Stimulated activated naive CD8-positive, alpha-beta T cell treated with anti-CD3 and anti-CD28 coated beads, Interleukin-15, Interleukin-2, amounts not matched to agents 100 ng/mL and 50 ng/mL, for 24 hours (primary cell): ENCODE results near the gene ASIP.
"Not testable (repeated sequence)": the region's sequence is repeated elsewhere in the genome, so short reads cannot be mapped to it uniquely, and the experiment has no call there.

Source experiments
- H3K27ac Mint-ChIP-seq: one replicate; pipeline ENCODE4 v1.8.0; 2021; ENCODE audit warnings: mild to moderate bottlenecking, mixed read lengths
- H3K27me3 Mint-ChIP-seq: one replicate; pipeline ENCODE4 v1.8.0; 2021; ENCODE audit warnings: mixed read lengths
- H3K36me3 Mint-ChIP-seq: one replicate; pipeline ENCODE4 v1.8.0; 2021; ENCODE audit warnings: low read depth, mixed read lengths
- H3K4me1 Mint-ChIP-seq: one replicate; pipeline ENCODE4 v1.8.0; 2021; ENCODE audit warnings: low read depth, mixed read lengths
- H3K4me3 Mint-ChIP-seq: one replicate; pipeline ENCODE4 v1.8.0; 2021; ENCODE audit warnings: mild to moderate bottlenecking, mixed read lengths
- H3K9me3 Mint-ChIP-seq: one replicate; pipeline ENCODE4 v1.8.0; 2021; ENCODE audit warnings: mixed read lengths

The ASIP gene

DNA sequence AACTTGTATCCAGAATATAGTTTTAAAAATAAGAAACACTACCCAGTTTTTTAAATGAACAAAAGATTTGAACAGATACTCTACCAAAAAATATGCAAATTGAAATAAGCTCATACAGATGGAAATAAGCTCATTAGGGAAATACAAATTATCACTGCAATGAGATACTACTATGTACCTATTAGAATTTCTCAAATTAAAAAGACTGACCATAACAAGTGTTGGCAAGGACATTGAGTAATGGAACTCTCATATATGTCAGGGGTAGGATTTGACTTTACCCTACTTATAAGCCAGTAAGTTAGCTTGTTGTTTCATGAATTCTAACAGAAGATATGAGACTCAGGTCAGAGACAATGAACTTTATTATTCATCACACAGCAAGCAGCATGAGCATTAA, 9.6 kb upstream of the ASIP start:
- H3K36me3 Mint-ChIP-seq, result no peaks in the 10 kb centered on the region

GRCh38 chr20:34232494-34233087, 8.6 kb upstream of the ASIP start:
- peaks cover 5% of the 10 kb centered on the region for H3K9me3 Mint-ChIP-seq
- no peaks in the 10 kb centered on the region for H3K36me3 Mint-ChIP-seq
- peaks cover 3% of the 10 kb centered on the region for H3K27me3 Mint-ChIP-seq
- H3K4me3 Mint-ChIP-seq, result no peak overlapping the region
- H3K27ac Mint-ChIP-seq, result no peak overlapping the region
- H3K4me1 Mint-ChIP-seq, result no peaks in the 10 kb centered on the region

More for the DNA sequence above, 9.6 kb upstream of the ASIP start:
- Mint-ChIP-seq H3K27ac (no peak overlapping the region), H3K4me1 (no peaks in the 10 kb centered on the region), H3K9me3 (no peaks in the 10 kb centered on the region), H3K27me3 (peaks cover 3% of the 10 kb centered on the region), H3K4me3 (no peak overlapping the region)

GRCh38 chr20:34233687-34234086, 7.5 kb upstream of the ASIP start:
- Mint-ChIP-seq H3K27me3 (peaks cover 3% of the 10 kb centered on the region), H3K9me3 (peaks cover 14% of the 10 kb centered on the region), H3K36me3 (peaks cover 6% of the 10 kb centered on the region), H3K27ac (no peak overlapping the region), H3K4me3 (no peak overlapping the region), H3K4me1 (no peaks in the 10 kb centered on the region)

GRCh38 chr20:34235875-34236274, 5.3 kb upstream of the ASIP start:
- H3K27me3 Mint-ChIP-seq, result peaks cover 3% of the 10 kb centered on the region
- peaks cover 5% of the 10 kb centered on the region for H3K4me1 Mint-ChIP-seq
- peaks cover 14% of the 10 kb centered on the region for H3K9me3 Mint-ChIP-seq
- H3K36me3 Mint-ChIP-seq, result peaks cover 6% of the 10 kb centered on the region
- H3K4me3 Mint-ChIP-seq, result no peak overlapping the region
- H3K27ac Mint-ChIP-seq, result no peak overlapping the region

DNA sequence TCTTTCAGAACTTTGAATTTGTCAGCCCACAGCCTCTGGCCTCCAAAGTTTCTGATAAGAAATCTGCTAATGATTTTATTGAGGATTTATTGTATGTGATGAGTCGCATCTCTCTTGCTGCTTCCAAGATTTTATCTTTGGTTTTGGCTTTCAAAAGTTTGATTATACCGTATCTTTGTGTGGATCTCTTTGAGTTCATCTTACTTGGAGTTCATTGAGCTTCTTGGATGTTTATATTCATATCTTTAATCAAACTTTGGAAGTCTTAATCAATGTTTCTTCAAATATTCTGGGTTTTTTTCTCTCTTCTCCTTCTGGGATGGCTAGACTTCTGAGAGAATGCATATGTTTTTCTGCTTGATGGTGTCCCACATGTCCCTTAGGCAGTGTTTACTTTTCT, 3.3 kb upstream of the ASIP start:
- H3K27ac Mint-ChIP-seq, result no peak overlapping the region
- H3K9me3 Mint-ChIP-seq, result peaks cover 14% of the 10 kb centered on the region
- H3K4me3 Mint-ChIP-seq, result no peak overlapping the region
- H3K4me1 Mint-ChIP-seq, result peaks cover 15% of the 10 kb centered on the region
- peaks cover 6% of the 10 kb centered on the region for H3K36me3 Mint-ChIP-seq
- H3K27me3 Mint-ChIP-seq, result peaks cover 3% of the 10 kb centered on the region

- Mint-ChIP-seq H3K27me3 (no peaks in the 10 kb centered on the region), H3K36me3 (peaks cover 6% of the 10 kb centered on the region), H3K9me3 (peaks cover 14% of the 10 kb centered on the region), H3K27ac (no peak overlapping the region), H3K4me3 (no peak overlapping the region), H3K4me1 (peaks cover 15% of the 10 kb centered on the region)
These were observed 1.1 kb upstream of the ASIP start for GRCh38 chr20:34240121-34240520.

GRCh38 chr20:34242015-34242414, 792 bp downstream of the ASIP start:
- H3K27ac Mint-ChIP-seq, H3K27me3 Mint-ChIP-seq, H3K4me3 Mint-ChIP-seq, H3K36me3 Mint-ChIP-seq: not testable (repeated sequence)
- Mint-ChIP-seq H3K4me1 (peaks cover 15% of the 10 kb centered on the region), H3K9me3 (peaks cover 14% of the 10 kb centered on the region)

GRCh38 chr20:34242879-34243278, 1.7 kb downstream of the ASIP start:
- peaks cover 6% of the 10 kb centered on the region for H3K36me3 Mint-ChIP-seq
- peaks cover 6% of the 10 kb centered on the region for H3K9me3 Mint-ChIP-seq
- no peak overlapping the region for H3K4me3 Mint-ChIP-seq
- H3K27ac Mint-ChIP-seq, result no peak overlapping the region
- H3K27me3 Mint-ChIP-seq, result no peaks in the 10 kb centered on the region
- H3K4me1 Mint-ChIP-seq, result peaks cover 18% of the 10 kb centered on the region

- no peaks in the 10 kb centered on the region for H3K27me3 Mint-ChIP-seq
- no peak overlapping the region for H3K27ac Mint-ChIP-seq
- peaks cover 1% of the 10 kb centered on the region for H3K9me3 Mint-ChIP-seq
- H3K36me3 Mint-ChIP-seq, result peaks cover 1% of the 10 kb centered on the region
- peaks cover 18% of the 10 kb centered on the region for H3K4me1 Mint-ChIP-seq
- no peak overlapping the region for H3K4me3 Mint-ChIP-seq
These were observed 2.2 kb downstream of the ASIP start for GRCh38 chr20:34243377-34243776.

DNA sequence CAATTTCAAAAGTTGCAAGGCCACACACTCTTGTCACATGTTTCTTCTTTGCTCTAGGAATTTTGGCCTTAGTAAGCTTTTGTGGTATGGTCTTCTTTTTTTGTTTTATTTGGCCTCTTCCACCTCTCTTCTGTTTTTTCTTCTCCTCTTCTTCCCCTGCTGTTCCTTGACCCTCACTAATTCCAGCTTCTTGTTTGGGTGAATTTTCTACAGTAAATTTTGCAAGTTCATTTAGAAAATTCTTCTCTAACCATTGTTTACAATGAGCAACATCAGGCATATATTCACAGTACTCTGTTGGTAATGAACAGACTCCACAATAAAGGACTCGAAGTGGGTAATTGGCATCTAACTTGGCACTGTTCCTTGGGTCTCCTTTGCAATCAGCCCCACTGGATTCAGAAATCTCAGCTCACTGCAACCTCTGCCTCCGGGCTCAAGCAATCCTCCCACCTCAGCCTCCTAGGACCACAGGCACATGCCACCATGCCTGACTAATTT, 5.0 kb downstream of the ASIP start:
- Mint-ChIP-seq H3K9me3 (no peaks in the 10 kb centered on the region), H3K4me1 (peaks cover 22% of the 10 kb centered on the region), H3K27me3 (no peaks in the 10 kb centered on the region), H3K27ac (no peak overlapping the region), H3K4me3 (no peak overlapping the region), H3K36me3 (no peaks in the 10 kb centered on the region)

- H3K4me1 Mint-ChIP-seq, result peaks cover 23% of the 10 kb centered on the region
- no peak overlapping the region for H3K4me3 Mint-ChIP-seq
- no peaks in the 10 kb centered on the region for H3K27me3 Mint-ChIP-seq
- no peaks in the 10 kb centered on the region for H3K36me3 Mint-ChIP-seq
- no peaks in the 10 kb centered on the region for H3K9me3 Mint-ChIP-seq
- no peak overlapping the region for H3K27ac Mint-ChIP-seq
These were observed 8.1 kb downstream of the ASIP start for GRCh38 chr20:34249291-34249690.

GRCh38 chr20:34250005-34250404, 8.8 kb downstream of the ASIP start:
- peaks cover 23% of the 10 kb centered on the region for H3K4me1 Mint-ChIP-seq
- H3K27ac Mint-ChIP-seq, result no peak overlapping the region
- no peaks in the 10 kb centered on the region for H3K9me3 Mint-ChIP-seq
- H3K4me3 Mint-ChIP-seq, result no peak overlapping the region
- H3K27me3 Mint-ChIP-seq, result no peaks in the 10 kb centered on the region
- no peaks in the 10 kb centered on the region for H3K36me3 Mint-ChIP-seq

- Mint-ChIP-seq H3K4me1 (peaks cover 23% of the 10 kb centered on the region), H3K36me3 (no peaks in the 10 kb centered on the region), H3K27me3 (no peaks in the 10 kb centered on the region), H3K4me3 (no peak overlapping the region), H3K27ac (no peak overlapping the region), H3K9me3 (no peaks in the 10 kb centered on the region)
These were observed 10.4 kb downstream of the ASIP start for GRCh38 chr20:34251619-34252018.

DNA sequence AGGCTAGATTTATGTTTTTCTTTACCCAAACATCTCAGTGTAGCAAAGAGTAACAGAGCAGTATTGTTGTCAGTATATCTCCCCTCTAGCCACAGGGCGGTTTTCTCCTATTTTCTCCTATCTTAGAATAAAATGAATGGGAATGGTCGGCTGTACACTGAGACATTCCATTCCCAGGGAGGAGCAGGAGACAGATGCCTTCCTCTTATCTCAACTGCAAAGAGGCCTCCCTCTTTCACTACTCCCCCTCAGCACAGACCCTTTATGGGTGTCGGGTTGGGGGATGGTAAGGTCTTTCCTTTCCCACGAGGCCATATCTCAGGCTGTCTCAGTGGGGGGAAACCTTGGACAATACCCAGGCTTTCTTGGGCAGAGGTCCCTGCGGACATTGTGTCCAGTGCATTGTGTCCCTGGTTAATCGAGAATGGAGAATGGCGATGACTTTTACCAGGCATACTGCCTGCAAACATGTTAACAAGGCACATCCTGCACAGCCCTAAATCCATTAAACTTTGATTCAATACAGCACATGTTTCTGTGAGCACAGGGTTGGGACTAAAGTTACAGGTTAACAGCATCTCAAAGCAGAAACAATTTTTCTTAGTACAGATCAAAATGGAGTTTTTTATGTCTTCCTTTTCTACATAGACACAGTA, 11.3 kb downstream of the ASIP start:
- H3K9me3 Mint-ChIP-seq, H3K27me3 Mint-ChIP-seq, H3K27ac Mint-ChIP-seq, H3K36me3 Mint-ChIP-seq, H3K4me3 Mint-ChIP-seq: not testable (repeated sequence)
- H3K4me1 Mint-ChIP-seq, result peaks cover 20% of the 10 kb centered on the region

GRCh38 chr20:34254979-34255378, 13.8 kb downstream of the ASIP start:
- H3K36me3 Mint-ChIP-seq, result no peaks in the 10 kb centered on the region
- no peak overlapping the region for H3K4me3 Mint-ChIP-seq
- no peak overlapping the region for H3K27ac Mint-ChIP-seq
- H3K9me3 Mint-ChIP-seq, result no peaks in the 10 kb centered on the region
- H3K4me1 Mint-ChIP-seq, result peaks cover 8% of the 10 kb centered on the region
- H3K27me3 Mint-ChIP-seq, result no peaks in the 10 kb centered on the region

- Mint-ChIP-seq H3K4me3 (no peak overlapping the region), H3K27ac (no peak overlapping the region), H3K4me1 (peaks cover 5% of the 10 kb centered on the region), H3K36me3 (no peaks in the 10 kb centered on the region), H3K9me3 (no peaks in the 10 kb centered on the region), H3K27me3 (no peaks in the 10 kb centered on the region)
These were observed 15.5 kb downstream of the ASIP start for GRCh38 chr20:34256629-34257124.
